NB4 (cell line): ENCODE data around the gene CHIC2.

Experiments used
- CTCF ChIP-seq: IDR thresholded peaks from one replicate; pipeline ENCODE4 v1.5.1; 2012; ENCODE audit warnings: low read depth, low read length
- MYC ChIP-seq: IDR thresholded peaks from 2 replicates; pipeline ENCODE4 v1.6.1; 2011; ENCODE audit warnings: low read depth, low read length
- POLR2A ChIP-seq: IDR thresholded peaks from 2 replicates; pipeline ENCODE4 v1.6.1; 2011; ENCODE audit warnings: mild to moderate bottlenecking; ENCODE audit not compliant: insufficient read length; ENCODE audit errors: extremely low read depth

- TF ChIP-seq POLR2A: no peak
- no peak for TF ChIP-seq CTCF
- no peak for TF ChIP-seq MYC
Observed at GRCh38 chr4:53961351-53961750, 103.1 kb downstream of the CHIC2 start.
